Activated effector memory CD4-positive, alpha-beta T cell treated with anti-CD3 and anti-CD28 coated beads, Interleukin-2, amount 50 U/mL, for 16 hours (primary cell): ENCODE measurements around the gene FAM83F.
A peak's percentile ranks its signal among the peaks of the same experiment; 100 is the strongest.
"Not testable (repeated sequence)": the region's sequence is repeated elsewhere in the genome, so short reads cannot be mapped to it uniquely, and the experiment has no call there.

ENCODE experiments used
- DNase-seq: peaks from one replicate; pipeline ENCODE4 v3.0.0-alpha.2; 2020

The FAM83F gene

DNA sequence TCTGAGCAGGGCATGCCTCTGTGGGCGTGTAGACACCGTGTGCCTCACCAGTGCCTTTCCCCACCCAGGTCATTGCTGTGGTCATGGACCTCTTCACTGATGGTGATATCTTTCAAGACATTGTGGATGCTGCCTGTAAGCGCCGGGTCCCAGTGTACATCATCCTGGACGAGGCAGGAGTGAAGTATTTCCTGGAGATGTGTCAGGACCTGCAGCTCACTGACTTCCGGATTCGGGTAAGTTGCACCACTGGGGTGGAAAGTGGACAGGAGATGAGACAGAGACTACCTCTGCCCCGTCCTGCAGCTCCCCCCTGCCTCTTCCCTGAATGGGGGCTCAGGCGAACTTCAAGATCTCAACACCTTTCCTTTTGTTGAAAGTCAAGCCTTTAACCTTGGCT, 24.3 kb downstream of the FAM83F start:
- no peak for DNase-seq

DNA sequence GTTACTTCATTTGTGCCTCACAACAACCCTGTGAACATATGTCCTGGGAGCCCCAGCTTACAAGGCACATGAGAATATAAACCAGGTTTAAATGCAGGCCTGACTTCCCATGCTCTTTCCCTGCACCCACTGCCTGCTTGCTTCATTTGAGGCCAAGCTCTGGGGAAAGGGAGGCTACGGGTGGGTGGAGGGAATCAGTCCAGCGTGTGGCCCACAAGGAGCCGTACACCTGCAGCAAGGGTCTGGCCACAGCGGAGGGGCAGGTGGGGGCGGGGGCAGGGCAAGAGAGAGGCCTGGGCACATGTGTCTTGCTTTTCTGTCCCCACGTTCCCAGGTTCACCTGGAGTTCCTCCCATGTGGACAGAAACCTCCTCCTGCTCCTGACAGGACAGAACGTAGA, 26.2 kb downstream of the FAM83F start:
- DNase-seq = no peak

DNA sequence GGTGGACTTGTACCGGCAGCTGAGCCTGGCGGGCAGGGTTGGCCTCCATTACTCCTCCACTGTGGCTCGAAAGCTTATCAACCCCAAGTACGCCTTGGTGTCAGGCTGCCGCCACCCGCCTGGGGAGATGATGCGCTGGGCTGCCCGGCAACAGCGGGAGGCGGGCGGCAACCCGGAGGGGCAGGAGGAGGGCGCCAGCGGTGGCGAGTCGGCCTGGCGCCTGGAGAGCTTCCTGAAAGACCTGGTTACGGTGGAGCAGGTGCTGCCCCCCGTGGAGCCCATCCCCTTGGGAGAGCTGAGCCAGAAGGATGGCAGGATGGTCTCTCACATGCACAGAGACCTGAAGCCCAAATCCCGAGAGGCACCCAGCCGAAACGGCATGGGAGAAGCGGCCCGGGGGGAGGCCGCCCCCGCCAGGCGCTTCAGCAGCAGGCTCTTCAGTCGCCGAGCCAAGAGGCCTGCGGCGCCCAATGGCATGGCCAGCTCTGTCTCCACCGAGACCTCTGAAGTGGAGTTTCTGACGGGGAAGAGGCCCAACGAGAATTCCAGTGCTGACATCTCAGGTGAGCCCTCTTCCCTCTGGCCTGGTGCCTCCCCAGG, 26.7 kb downstream of the FAM83F start:
- no peak for DNase-seq

DNA sequence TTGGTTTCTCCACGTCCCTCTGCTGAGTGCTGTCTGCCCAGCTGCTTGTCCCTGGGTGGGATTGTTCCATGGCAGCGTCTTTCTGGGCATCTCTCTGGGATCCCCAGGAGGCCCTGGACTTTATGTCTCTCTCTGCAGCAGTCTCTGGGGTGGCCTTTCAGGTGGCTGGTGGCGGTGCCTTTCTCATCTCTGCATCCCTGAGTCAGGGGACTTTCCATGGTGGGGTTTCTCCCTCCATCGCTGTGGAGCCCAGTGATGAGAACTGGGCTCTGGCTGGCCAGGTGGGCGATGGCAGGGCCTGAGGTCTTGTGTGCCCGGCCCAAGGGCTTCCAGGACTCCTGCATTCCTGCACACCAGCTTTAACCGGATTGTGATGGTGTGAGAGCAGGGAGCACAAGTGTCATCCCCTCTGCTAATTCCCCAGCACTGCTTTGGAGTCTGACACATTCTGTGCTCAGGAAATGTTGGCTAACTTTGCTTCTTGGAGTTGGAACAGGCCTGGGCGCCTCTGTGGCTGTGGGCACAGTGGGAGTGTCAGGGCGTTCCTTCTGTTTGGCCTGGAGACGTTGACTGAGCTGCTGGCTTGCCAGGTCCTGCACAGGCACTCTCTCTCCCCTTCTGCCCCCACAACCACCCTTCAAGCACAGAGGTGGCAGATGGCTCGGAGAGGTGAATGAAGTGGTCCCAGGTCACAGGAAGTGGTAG, 27.9 kb downstream of the FAM83F start:
- DNase-seq = no peak

DNA sequence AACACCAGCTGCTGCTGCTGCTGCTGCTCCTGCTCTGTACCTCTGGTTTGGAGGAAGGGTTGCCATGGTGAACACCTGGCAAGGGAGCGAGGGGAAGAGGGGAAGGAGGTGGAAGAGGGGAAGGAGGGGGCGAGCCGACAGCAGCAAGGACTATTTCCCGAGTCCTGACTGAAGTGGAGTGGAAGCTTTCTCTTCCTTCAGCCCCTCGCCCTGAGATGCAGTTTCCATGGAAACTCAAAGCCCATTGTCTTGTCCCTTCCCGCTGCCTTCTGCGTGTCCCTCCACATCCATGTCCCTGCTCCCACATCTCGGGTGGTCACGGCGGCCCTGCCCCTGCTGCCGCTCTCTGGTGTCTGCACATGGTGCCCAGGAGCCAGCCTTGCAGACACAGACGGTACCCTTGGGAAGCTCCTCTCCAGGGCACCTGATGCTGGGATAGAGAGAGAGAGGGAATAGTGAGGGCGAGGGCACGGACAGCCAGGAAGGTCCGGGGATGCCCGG, 28.6 kb downstream of the FAM83F start:
- DNase-seq = no peak

DNA sequence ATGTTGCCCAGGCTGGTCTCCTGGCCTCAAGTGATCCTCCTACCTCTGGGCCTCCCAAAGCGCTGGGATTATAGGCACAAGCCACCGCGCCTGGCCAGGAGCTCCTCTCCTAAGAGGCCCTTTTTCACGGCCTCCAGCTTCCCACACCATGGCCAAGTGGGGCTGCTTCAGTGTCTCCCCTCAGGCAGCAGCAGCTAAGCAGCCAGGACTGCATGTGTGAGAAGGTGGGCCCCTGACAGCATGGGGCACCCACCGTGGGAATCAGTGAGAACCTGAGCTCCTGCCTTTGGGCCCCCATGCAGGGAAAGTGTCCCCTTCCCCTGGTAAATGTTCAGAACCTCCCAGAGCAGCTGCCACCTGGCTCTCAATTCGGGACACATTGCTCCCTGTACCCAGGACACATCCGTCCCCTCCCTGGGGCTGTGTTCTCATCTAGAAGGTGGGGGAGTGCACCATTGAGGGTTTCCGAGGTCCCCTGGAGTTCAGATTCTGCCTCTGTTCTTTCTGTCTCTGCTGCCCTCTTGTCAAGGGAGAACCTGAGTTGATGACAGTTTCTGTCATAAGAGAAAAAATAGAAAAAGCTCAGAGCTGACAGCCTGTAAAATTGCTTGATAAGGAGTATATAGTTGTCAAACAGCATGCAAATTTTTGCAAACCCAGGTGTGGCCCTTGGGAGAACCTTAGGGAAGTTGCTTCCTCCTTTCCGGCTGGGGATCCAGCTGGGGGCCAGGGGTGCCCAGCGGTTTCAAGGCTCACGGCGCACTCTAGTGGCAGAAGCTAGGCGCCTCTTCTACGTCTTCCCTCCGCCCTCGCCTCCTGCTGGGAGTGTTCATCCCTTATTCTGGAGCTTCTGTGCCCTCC, 29.7 kb downstream of the FAM83F start:
- DNase-seq = peak; percentile 86

DNA sequence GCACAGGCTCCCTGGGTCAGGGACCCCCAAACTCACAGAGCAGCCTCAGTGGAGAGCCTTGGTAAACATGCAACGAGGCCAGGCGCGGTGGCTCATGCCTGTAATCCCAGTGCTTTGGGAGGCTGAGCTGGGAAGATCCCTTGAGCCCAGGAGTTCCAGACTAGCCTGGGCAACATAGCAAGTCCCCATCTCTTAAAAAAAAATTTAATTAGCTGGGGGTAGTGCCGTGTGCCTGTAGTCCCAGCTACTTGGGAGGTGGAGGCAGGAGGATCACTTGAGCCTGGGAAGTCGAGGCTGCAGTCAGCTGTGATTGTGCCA, 30.3 kb downstream of the FAM83F start:
- not testable (repeated sequence) for DNase-seq

DNA sequence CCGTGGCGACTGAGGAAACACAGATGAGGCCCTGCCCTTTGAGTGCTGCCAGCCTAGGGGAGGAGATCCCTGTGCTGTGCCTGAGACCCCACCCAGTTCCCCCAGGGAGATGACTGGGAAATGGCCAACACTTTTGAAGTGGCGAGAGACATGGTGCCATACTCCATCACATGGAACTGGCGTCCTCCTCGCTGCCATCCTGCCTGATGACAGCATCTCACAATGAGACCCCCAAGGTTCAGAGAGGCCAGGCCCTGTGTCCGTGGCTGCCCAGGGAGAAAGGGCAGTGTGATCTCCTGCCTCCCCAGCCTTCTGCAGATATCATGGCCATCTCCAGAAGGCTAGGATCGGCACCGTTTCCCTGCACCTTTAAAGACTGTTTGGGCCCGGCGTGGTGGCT, 31.1 kb downstream of the FAM83F start:
- DNase-seq = no peak

DNA sequence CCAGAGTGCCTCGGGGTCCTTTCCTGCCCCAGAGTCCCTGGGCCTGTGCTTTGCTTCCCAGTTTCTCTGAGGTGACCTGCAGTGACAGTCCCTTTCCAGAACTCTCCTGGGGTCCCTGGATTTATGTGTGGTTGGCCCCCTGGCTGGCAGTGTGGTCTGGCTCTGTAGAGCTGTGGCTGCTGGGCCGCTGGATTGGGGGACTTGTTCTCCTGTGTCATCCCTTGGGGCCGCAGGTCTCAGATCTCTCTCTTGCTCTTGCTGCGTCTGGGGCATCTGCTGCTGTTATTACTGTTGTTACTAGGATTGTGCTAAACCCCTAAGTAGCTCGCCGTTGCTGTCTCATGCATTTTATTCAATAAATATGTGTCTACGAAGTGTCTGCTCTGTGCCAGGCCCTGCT, 31.9 kb downstream of the FAM83F start:
- no peak for DNase-seq

DNA sequence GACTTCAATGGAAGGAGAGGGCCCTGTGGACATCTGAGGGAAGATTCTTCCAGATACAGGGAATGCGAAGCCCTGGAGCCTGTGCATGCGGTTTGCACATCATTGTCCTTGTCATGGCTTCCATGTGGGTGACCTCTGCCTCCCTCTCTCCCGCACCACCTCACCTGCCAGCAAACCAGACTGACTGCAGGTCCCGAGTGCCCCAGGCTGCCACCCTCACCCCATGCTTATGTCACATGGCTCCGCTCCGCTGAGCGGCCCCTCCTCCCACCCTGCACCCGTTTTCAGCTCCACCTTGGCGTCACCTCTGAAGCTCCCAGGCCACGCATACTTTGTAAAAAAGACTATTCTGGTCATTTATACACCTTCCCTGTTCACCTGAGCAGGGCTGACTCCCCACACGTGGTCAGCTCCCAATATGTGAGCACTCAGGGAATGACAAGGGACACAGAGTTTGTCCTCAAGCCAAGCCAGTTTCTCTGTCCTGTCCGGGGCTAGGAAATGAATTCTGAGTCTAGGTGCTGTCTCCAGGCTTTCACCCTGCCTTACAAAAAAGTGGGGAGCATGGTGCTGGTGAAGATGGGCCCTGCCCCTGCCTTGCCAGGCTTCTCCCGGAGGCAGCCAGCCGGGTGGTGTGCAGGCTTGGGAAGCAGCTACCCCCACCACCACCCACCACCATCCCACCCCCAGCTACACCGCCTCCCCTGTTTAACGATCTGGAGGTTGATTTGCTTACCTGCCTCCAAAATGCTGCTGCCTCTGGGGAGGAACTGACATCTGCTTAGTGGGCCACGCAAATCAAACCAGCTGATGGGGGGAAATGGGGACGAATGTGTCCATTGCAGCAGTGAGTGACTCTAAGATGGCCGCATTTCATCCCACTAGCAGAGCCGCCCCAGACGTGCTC, 32.7 kb downstream of the FAM83F start:
- no peak for DNase-seq

DNA sequence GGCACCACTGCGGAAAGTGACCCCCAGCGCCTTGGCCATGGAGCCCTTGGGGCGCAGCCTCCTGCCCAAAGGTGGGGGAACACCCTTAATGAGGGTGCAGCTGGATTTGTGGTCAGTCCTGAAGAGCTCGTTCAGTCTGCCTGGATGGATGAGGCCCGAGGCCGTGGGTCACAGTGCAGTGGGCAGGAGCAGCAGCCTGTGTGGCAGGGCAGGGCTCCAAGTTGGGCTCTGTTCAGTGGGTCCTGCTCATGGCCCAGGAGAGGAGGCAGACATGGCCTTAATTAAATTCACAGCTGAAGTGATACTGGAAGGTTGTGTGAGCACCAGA, 33.3 kb downstream of the FAM83F start:
- no peak for DNase-seq

DNA sequence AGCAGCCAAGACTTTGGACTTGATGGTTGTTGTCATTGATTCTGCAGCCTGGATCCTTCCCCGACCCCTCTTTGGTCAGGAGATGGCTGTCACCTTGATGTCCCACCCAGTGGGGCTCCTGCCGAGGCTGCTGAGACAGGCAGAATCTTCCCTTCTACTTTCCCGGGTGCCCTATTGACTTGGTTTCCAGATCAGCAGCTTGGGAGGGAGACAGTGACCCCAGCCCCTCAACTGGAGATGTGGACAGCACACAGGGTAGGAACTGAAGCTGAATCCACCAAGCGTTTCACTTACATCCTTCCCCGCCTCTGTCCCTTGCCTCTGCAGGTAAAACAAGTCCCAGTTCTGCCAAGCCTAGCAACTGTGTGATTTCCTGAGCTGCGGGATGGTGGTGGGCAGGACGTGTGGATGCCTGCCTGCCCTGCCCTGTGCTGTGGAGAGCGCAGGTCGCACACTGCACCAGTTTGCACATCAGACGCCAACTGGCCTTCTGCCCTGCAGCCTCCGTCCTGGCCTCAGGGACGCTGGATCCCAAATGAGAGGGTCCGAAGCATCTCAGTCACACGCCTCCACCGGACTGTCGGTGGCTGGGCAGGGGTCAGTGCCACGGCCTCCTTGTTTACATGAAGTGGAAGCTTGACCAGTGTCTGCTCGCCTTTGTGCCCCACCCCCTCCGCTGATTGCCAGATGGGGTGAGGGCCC, 34.6 kb downstream of the FAM83F start:
- DNase-seq = peak; percentile 54

DNA sequence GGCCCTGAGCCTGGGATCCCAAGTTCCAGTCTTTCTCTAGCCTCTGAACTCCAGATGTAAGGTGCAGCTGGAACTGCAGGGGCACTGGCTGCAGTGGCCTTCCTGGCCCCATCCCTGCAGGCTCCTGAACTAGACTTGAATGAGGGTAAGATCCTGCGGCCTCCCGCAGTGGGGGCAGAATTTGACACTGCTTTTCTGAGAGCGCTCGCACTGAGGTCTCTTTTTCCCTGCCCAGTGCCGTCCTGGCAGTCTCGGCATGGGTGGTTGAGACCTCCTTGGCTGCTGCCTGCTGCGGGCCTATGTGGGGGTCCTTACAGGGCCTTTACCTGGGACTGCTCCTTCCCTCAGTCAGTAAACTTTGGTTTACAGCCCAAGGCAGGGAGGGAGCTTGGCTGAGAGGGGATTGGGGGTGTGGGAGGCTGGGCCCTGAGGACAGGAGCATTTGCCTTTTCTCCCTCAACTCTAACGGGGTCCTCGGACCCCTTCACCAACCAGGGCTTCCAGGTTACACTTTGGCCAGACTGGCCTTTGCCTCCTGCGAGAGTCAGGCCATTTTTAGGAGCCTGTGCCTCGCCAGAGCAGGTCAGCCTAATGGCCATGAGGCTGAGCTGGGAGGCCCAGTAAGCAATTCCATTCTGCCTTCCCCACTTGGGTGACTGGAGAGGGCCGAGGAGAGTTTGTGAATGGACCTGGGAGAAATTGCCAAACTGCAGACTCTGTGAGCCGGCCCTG, 35.4 kb downstream of the FAM83F start:
- DNase-seq = peak; percentile 60

DNA sequence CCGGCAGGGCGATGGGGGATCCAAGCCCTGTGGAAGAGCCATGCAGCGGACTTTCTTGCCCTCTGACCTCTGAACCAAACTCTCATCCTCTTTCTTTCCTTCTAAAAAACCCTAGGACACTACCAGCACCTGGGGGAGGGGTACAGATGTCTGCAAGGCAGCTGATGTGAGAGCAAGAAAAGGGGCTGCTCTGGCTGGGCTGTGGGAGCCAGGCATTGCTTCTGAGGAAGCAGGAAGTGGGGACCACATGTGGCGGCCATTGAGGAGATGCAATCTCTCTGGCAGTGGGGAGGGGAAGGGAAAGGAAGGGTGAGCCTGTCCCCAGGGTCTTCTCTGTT, 36.0 kb downstream of the FAM83F start:
- peak; percentile 59 for DNase-seq

DNA sequence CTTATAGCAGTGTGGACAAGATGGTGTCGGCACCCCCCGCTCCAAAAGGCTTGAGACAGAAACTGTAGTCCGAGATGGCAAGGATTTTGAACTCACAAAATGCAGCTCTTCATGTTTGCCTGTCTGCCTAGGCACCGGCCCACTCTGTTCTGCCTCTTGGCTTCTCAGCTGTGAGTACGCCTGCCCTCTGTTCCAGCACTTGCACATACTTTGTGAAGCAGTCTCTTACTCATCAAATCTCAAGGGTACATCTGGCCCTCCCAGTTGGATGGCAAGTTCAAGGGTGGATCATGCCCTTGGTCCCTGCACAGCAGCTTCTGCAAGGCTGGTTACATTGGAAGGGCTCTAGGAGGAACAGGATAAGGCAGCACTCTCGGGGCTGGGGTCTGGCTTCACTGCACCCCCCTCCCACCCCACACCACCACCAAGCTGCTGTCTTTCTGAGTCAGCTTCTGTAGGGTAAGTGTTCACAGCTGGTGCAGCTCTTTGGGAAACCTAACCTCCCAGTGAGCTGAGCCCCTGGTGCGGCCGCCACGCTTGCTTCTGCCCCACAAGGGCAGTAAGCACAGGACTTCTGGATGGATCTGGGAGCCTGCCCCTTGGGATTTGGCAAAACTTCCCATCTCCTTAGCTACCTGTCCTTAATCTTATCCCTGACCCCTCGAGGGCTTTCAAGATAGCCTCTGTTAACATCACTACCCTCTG, 37.2 kb downstream of the FAM83F start:
- DNase-seq = peak; percentile 54

DNA sequence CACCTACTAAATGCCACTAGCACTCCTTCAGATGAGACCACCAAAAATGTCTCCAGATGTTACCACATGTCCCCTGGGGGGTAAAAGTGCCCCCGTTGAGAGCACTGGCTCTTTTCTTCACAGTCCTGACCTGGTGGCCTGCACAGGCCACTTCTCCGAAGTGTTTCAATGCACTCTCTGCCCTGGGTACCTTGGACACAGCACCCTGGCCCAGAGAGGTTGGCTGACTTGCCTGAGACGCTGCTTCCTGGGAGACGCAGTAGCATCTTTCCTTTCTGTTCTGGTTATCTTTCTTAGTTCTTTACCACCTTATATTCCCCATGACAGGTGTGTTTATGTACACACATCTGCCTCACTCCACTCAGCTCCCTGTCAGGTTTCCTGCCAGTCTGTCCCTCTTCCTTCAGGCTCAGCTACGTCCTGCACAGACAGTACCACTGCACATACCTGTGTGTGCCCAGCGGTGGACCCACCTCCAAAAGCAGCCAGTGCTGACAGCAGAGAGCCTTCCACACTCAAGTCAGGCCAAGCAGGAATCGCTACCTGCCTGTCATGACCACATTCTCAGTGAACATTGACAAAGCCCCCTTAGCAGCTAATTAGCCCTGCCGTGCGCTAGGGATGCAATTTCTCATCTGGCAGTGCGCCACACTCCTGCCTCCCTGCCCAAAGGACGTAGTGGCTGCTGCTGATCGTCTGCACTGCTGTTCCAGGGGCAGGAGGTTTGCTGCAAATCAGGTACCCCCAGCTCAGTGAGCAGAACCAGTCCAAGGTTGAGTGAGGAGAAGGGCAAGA, 39.0 kb downstream of the FAM83F start:
- DNase-seq = no peak

DNA sequence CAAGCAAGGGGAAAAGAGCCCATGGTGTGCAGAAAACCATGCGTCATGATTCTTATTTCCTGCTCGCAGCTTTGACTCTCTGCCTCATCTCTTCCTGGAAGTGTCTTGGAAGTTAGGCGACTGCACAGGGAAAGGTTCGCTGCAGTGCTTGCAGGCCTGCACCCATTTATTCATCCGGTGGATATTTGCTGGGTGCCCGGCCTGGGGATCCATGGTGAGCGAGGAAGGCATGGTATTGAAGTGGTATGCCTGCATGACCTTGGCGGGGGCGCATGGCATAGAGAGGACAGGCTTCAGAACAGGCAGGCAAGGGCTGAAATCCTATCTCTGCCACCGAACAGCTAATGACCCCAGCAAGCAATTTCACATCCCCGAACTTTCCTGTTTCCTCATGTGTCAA, 40.6 kb downstream of the FAM83F start:
- DNase-seq = no peak

DNA sequence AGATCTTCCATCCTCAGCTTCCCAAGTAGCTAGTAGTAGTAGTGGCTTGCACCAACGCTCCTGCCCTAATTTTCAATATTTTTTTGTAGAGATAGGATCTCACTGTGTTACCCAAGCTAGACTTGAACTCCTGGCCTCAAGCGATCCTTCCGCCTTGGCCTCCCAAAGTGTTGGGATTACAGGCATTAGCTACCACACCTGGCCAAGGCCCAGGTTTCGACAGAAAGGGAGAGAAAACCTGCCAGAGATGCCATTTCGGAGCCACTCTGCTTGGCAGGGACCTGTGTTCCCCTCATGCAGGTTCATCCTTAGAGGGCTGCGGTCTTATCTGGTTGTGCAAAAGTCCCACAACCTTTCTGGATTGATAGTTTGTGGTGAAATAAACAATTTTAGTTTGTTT, 41.4 kb downstream of the FAM83F start:
- no peak for DNase-seq

DNA sequence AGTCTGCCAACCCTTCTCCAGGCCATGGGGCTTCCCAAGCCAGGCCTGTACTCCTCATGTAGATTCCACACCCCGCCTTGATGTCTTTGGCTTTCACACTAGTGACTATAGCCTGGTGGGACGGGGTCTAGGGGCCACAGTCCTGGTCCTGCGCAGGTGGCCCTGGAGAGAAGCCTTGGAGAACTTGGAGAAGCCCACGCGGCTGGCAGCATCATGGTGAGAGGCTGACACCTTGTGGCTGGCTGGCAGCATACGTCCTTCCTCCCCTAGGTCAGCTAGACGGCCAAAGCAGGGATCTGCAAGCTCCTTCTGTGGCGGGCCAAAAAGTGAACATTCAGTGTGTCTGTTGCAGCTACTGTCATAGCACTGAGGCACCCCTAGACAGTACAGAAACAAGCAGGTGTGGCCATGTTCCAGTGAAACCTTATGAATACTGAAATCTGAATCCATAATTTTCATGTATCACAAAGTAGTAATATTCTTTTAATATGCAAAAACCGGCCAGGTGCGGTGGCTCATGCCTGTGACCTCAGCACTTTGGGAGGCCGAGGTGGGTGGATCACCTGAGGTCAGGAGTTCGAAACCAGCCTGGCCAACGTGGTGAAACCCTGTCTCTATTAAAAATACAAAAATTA, 42.0 kb downstream of the FAM83F start:
- DNase-seq = peak; percentile 80

DNA sequence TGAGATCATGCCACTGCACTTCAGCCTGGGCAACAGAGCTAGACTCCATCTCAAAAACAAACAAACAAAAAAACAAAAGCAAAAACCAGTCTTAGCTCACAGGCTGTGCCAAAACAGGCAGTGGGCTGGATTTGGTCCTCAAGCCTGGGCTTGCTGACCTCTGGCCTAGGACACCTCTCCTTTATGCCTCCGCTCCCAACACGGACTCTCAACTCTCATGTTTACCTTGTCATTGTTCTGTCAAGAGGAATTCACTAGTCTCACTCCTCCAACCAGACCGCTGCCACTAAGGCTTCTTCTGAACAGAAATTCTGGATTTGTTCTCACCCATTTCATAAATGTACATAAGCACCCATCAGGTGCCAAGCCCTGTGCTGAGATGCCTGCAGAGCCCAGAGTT, 42.6 kb downstream of the FAM83F start:
- DNase-seq = no peak
